SK-N-SH treated with all-trans-retinoic acid at 6 μM for 48 hours (cell line): ENCODE data around the gene PUM1.
"Not testable (repeated sequence)": the region's sequence is repeated elsewhere in the genome, so short reads cannot be mapped to it uniquely, and the experiment has no call there.

Source experiments
- ARNTL ChIP-seq: fragments of 450-650 bp; formaldehyde crosslinking; IDR thresholded peaks from 2 replicates; pipeline ENCODE4 v1.5.0; 2020; ENCODE audit warnings: low read depth, mild to moderate bottlenecking, moderate library complexity, borderline replicate concordance
- ESRRG ChIP-seq: fragments of 250-450 bp; sonication (Bioruptor Pico); IDR thresholded peaks from 2 replicates; pipeline ENCODE4 v1.6.1; 2021; ENCODE audit warnings: mild to moderate bottlenecking
- ISL1 ChIP-seq: fragments of 250-450 bp; sonication (Bioruptor Pico); IDR thresholded peaks from 2 replicates; pipeline ENCODE4 v2.1.2; 2022; ENCODE audit warnings: mild to moderate bottlenecking, moderate library complexity
- SNAI2 ChIP-seq: fragments of 250-450 bp; sonication (Bioruptor Pico); IDR thresholded peaks from 2 replicates; pipeline ENCODE4 v1.5.0; 2020; ENCODE audit warnings: mild to moderate bottlenecking, moderate library complexity
- TOX ChIP-seq: fragments of 250-450 bp; sonication (Bioruptor Pico); IDR thresholded peaks from 2 replicates; pipeline ENCODE4 v1.8.0; 2021; ENCODE audit warnings: mild to moderate bottlenecking, moderate library complexity, borderline replicate concordance
- ZC3H10 ChIP-seq: fragments of 250-450 bp; sonication (Bioruptor Pico); IDR thresholded peaks from 2 replicates; pipeline ENCODE4 v1.5.1; 2021; ENCODE audit warnings: mild to moderate bottlenecking, moderate library complexity
- ZFP3 ChIP-seq: fragments of 250-450 bp; sonication (Bioruptor Pico); IDR thresholded peaks from 2 replicates; pipeline ENCODE4 v1.5.0; 2020; ENCODE audit warnings: mild to moderate bottlenecking, moderate library complexity
- ZFP30 ChIP-seq: fragments of 450-650 bp; formaldehyde crosslinking; IDR thresholded peaks from 2 replicates; pipeline ENCODE4 v1.5.0; 2022; ENCODE audit warnings: mild to moderate bottlenecking, moderate library complexity
- ZNF70 ChIP-seq: fragments of 450-650 bp; formaldehyde crosslinking; IDR thresholded peaks from 2 replicates; pipeline ENCODE4 v1.5.0; 2020; ENCODE audit warnings: mild to moderate bottlenecking, moderate library complexity
- TF ChIP-seq, protein P1 (sequence below): fragments of 250-450 bp; sonication (Bioruptor Pico); IDR thresholded peaks from 2 replicates; pipeline ENCODE4 v1.5.1; 2020; ENCODE audit warnings: low read depth, mild to moderate bottlenecking, moderate library complexity
- TF ChIP-seq, protein P2 (sequence below): fragments of 250-450 bp; sonication (Bioruptor Pico); IDR thresholded peaks from 2 replicates; pipeline ENCODE4 v1.8.0; 2020; ENCODE audit warnings: mild to moderate bottlenecking, moderate library complexity, borderline replicate concordance

DNA sequence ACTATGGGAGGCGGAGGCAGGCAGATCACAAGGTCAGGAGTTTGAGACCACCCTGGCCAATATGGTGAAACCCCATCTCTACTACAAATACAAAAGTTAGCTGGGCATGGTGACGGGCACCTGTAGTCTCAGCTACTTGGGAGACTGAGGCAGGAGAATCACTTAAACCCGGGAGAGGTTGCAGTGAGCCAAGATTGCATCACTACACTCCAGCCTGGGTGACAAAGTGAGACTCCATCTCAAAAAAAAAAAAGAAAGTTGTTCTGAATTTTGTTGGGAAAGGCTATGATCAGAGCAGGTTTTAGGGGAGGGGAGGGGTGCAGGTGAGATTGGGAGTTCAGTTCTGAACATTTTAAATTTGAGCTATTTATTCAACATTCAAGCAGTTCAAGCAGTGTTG is 22.6 kb upstream of the PUM1 start:
- not testable (repeated sequence) for TF ChIP-seq TOX, ARNTL, ZFP30, ZC3H10, ESRRG, ZNF70, SNAI2, ISL1, ZFP3 (CRISPR knock-in tag)
- TF ChIP-seq, protein P1, sequence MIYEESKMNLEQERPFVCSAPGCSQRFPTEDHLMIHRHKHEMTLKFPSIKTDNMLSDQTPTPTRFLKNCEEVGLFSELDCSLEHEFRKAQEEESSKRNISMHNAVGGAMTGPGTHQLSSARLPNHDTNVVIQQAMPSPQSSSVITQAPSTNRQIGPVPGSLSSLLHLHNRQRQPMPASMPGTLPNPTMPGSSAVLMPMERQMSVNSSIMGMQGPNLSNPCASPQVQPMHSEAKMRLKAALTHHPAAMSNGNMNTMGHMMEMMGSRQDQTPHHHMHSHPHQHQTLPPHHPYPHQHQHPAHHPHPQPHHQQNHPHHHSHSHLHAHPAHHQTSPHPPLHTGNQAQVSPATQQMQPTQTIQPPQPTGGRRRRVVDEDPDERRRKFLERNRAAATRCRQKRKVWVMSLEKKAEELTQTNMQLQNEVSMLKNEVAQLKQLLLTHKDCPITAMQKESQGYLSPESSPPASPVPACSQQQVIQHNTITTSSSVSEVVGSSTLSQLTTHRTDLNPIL (CRISPR knock-in tag) = not testable (repeated sequence)
- TF ChIP-seq, protein P2, sequence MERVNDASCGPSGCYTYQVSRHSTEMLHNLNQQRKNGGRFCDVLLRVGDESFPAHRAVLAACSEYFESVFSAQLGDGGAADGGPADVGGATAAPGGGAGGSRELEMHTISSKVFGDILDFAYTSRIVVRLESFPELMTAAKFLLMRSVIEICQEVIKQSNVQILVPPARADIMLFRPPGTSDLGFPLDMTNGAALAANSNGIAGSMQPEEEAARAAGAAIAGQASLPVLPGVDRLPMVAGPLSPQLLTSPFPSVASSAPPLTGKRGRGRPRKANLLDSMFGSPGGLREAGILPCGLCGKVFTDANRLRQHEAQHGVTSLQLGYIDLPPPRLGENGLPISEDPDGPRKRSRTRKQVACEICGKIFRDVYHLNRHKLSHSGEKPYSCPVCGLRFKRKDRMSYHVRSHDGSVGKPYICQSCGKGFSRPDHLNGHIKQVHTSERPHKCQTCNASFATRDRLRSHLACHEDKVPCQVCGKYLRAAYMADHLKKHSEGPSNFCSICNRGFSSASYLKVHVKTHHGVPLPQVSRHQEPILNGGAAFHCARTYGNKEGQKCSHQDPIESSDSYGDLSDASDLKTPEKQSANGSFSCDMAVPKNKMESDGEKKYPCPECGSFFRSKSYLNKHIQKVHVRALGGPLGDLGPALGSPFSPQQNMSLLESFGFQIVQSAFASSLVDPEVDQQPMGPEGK (CRISPR knock-in tag) = not testable (repeated sequence)
